ENCODE data around the gene ACTL6B. TPM values are rescaled to one million over a fixed set of nuclear protein-coding genes. Genes with fewer than 3 reads are reported as not detected.

The ACTL6B gene
- total and polyA plus RNA-seq, 4 donors = not detected

GRCh38 chr7:100623951-100624824 lies 32.1 kb downstream of the ACTL6B start:
- H3K36me3 ChIP-seq (ENCODE audit: control insufficient read depth in 4 of 4, insufficient read depth in 3 of 4, low read depth in 1 of 4, low read length in 3 of 4) = peaks cover 6 to 30% (median 15%) of the 10 kb centered on the region in 4 donors
- no peak overlapping the region for H3K4me3 ChIP-seq (ENCODE audit: low read depth in 1 of 3, low read length in 3 of 3)
- H3K9me3 ChIP-seq (ENCODE audit: control insufficient read depth in 4 of 4, low read length in 3 of 4) = no peaks in the 10 kb centered on the region
- DNase-seq (ENCODE audit: low spot score) = no peak
- H3K9ac ChIP-seq (ENCODE audit: low read depth in 1 of 2, low read length in 2 of 2) = no peak overlapping the region
- no peaks in the 10 kb centered on the region for H3K27me3 ChIP-seq (ENCODE audit: control insufficient read depth in 4 of 4, insufficient read depth in 4 of 4, low read length in 3 of 4)
- TF ChIP-seq, protein P1, sequence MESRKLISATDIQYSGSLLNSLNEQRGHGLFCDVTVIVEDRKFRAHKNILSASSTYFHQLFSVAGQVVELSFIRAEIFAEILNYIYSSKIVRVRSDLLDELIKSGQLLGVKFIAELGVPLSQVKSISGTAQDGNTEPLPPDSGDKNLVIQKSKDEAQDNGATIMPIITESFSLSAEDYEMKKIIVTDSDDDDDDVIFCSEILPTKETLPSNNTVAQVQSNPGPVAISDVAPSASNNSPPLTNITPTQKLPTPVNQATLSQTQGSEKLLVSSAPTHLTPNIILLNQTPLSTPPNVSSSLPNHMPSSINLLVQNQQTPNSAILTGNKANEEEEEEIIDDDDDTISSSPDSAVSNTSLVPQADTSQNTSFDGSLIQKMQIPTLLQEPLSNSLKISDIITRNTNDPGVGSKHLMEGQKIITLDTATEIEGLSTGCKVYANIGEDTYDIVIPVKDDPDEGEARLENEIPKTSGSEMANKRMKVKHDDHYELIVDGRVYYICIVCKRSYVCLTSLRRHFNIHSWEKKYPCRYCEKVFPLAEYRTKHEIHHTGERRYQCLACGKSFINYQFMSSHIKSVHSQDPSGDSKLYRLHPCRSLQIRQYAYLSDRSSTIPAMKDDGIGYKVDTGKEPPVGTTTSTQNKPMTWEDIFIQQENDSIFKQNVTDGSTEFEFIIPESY (IDR thresholded peaks at IDR 0.05) = no peak
- TF ChIP-seq RXRA (IDR thresholded peaks at IDR 0.05) (no peak), CTCF (IDR thresholded peaks at IDR 0.05; ENCODE audit: low read depth, low read length, missing input control) (no peak), EGR1 (IDR thresholded peaks at IDR 0.05; ENCODE audit: low read depth in 2 of 2) (no peak), ATF3 (IDR thresholded peaks at IDR 0.05) (no peak), FOXA2 (IDR thresholded peaks at IDR 0.05) (no peak), JUND (IDR thresholded peaks at IDR 0.05) (no peak), YY1 (IDR thresholded peaks at IDR 0.05) (no peak), RAD21 (IDR thresholded peaks at IDR 0.05) (no peak), NR2F2 (IDR thresholded peaks at IDR 0.05) (no peak), MAX (IDR thresholded peaks at IDR 0.05) (no peak), FOXA1 (IDR thresholded peaks at IDR 0.05) (no peak), GABPA (IDR thresholded peaks at IDR 0.05 in 1 of 2, conservative IDR thresholded peaks at IDR 0.05 in 1 of 2) (no peak), HNF4A (conservative IDR thresholded peaks at IDR 0.05) (no peak), SP1 (IDR thresholded peaks at IDR 0.05) (no peak), HNF4G (IDR thresholded peaks at IDR 0.05) (no peak), TAF1 (conservative IDR thresholded peaks at IDR 0.05) (no peak)
- TF ChIP-seq, protein P2, sequence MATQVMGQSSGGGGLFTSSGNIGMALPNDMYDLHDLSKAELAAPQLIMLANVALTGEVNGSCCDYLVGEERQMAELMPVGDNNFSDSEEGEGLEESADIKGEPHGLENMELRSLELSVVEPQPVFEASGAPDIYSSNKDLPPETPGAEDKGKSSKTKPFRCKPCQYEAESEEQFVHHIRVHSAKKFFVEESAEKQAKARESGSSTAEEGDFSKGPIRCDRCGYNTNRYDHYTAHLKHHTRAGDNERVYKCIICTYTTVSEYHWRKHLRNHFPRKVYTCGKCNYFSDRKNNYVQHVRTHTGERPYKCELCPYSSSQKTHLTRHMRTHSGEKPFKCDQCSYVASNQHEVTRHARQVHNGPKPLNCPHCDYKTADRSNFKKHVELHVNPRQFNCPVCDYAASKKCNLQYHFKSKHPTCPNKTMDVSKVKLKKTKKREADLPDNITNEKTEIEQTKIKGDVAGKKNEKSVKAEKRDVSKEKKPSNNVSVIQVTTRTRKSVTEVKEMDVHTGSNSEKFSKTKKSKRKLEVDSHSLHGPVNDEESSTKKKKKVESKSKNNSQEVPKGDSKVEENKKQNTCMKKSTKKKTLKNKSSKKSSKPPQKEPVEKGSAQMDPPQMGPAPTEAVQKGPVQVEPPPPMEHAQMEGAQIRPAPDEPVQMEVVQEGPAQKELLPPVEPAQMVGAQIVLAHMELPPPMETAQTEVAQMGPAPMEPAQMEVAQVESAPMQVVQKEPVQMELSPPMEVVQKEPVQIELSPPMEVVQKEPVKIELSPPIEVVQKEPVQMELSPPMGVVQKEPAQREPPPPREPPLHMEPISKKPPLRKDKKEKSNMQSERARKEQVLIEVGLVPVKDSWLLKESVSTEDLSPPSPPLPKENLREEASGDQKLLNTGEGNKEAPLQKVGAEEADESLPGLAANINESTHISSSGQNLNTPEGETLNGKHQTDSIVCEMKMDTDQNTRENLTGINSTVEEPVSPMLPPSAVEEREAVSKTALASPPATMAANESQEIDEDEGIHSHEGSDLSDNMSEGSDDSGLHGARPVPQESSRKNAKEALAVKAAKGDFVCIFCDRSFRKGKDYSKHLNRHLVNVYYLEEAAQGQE (IDR thresholded peaks at IDR 0.05) = no peak
- H3K4me1 ChIP-seq (ENCODE audit: control insufficient read depth in 4 of 4, insufficient read depth in 4 of 4, low read length in 3 of 4) = peaks cover 2 to 49% (median 40%) of the 10 kb centered on the region in 4 donors
- no peak overlapping the region for H3K27ac ChIP-seq (ENCODE audit: low read depth in 1 of 2, low read length in 2 of 2)
- WGBS = 93% methylated on average over 15 of the region's 15 CpGs

Data from liver (tissue), 9 donors.